Measurements from ENCODE around the gene SLC7A10.
"Not testable (repeated sequence)": the region's sequence is repeated elsewhere in the genome, so short reads cannot be mapped to it uniquely, and the experiment has no call there.

Gene SLC7A10

GRCh38 chr19:33239223-33239975 is 13.7 kb upstream of the SLC7A10 start:
- DNase-seq (ENCODE audit: low read depth in 1 of 2, low spot score in 1 of 2), result no peak

- no peak for DNase-seq (ENCODE audit: low read depth in 1 of 2, low spot score in 1 of 2)
Measured at GRCh38 chr19:33238481-33239149, 13.0 kb upstream of the SLC7A10 start.

DNA sequence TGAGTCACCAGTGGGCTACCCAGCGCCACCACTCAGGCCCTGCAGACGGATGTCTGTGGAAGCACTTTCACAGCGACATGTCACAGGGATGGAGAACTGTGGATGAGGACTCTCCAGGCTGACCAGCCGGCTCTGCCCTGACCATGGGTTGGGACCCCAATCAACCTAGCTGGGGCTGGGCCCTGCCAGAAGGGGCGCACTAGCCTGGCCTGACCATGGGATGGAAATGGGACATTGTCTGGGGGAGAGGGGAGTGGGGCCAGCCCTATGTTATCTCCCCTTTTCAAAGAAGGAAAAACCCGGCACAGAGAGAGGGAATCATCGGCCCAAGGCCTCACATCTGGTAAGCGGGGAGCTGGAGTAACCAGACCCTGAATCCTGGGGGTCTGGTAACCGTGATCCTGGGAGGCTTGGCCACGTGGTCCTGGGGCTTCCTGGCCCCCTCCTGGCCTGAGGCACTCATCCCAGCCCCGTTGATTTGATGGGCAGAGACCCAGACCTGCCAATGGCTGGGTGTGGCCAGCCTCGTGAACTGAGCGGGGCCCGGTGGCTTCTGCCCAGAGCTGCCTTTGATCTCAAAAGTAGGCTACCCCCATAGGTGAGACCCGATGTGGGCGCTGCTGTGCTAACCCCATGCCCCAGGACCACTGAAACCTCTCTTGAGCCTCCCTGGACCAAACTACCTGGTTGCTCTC is 11.2 kb upstream of the SLC7A10 start:
- DNase-seq (ENCODE audit: low read depth in 1 of 2, low spot score in 1 of 2), result no peak

DNA sequence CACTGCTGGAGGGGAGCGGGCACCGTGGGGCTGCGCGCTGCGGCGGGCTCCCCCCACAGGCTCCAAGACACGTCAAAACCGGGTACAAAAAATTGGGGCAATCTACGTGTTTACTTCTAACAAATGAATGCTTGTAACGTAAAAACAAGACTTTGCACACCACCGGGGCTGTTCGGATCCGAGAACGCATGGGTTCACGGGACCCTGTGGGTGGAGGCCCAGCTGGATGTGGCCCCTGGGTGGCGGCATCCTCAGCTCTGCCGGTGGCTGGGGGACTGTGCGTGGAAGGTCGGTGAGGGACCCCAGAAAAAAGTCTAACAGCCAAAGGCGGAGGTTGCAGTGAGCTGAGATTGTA is 10.3 kb upstream of the SLC7A10 start:
- DNase-seq (ENCODE audit: low read depth in 1 of 2, low spot score in 1 of 2), result no peak

DNA sequence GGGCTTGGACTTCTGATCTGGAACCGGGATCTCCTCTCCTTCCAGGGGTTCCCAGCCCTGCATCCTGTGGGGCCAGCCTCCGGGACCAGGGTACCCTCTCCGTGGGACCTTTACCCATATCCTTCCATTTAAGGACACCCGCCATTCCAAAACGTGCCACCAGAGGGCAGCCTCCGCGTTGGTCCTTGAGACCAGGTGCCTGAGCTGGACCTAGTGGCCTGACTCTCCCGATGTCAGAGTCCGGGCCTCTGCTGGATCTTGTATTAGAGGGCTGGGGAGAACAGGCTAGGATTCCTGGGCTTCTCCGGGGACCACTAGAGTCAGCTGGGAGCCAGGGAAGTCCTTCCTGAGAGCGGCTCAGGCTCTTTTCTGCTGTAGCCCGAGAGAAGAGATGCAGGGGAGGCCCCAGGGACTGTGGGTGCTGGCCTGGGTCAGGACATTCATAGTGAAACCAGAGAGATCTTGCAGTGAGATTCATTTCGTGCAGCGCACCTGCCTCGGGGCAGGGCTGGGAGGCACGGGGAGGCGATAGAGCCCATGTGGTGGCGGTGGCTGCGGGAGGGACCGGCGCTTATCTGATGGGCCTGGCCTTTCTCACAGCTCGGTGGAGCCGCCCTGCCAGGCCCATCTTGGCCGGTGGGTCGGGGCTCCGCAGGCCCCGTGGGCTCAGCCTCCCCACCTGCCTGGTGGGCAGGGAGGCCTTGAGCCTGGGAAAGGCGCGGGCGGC is 9.8 kb upstream of the SLC7A10 start:
- peak; percentile 73 to 75 for DNase-seq (ENCODE audit: low read depth in 1 of 2, low spot score in 1 of 2)

DNA sequence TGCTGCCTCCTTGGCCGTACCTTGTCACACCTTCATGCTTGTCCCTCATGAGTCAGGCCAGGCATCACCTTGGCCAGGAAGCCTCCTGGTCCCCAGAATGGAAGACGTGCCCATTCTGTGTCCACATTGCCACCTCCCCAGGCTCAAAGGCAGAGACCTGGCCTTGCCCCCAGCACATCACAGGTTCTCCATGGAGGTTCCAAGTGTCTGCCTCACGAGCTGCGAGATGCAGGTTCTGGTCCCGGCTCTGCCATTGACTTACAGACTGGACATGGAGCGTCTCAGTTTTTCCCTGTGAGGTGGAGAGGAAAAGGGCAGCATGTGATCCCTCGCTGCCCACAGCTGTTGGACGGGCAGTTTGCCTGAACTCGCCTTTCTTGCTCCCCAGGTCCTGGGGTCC is 9.1 kb upstream of the SLC7A10 start:
- DNase-seq (ENCODE audit: low read depth in 1 of 2, low spot score in 1 of 2), result no peak

DNA sequence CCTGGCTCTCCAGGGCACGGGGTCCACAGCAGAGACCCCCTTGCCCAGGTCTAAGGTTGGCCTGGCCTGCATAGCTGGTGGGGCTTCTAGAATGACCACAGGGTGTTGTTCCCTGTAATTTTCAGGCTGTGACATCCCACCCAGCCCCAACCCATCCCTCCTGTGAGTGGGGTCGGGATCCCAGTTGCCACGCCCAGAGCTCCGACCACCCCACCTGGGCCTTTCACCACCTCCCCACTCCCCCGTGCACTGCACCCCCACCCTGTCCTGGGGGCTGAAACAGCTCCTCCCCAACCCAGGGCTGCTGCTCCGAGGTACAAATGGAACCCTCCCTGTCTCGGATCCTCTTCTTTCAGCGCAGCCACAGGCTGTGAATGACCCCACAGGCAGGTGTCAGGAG is 8.4 kb upstream of the SLC7A10 start:
- no peak for DNase-seq (ENCODE audit: low read depth in 1 of 2, low spot score in 1 of 2)

DNA sequence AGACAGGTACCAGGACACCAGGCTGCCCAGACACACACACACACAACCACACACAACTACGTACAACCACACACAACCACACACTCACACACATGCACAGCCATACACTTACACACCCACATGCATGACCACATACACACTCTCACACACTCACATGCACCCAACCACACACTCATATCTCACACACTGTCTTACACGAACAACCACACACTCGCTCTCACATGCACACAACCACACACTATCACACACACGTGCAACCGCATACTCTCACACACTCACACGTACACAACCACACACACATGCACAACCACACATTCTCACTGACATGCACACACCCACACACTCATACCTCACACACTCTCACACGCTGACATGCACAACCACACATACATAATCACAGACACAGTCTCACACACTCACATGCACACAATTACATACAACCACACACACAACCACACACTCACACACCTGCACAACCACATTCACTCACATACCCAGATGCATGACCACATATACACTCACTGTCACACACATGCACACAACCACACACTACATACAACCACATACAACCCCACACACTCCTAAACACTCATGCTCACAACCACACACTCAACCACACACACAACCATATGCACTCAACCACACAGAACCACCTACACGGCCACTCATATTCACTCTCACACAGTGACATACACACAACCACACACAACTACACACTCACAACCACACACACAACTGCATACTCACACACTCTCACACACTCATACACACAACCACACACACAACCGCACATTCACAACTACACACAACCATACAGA is 7.6 kb upstream of the SLC7A10 start:
- no peak for DNase-seq (ENCODE audit: low read depth in 1 of 2, low spot score in 1 of 2)

DNA sequence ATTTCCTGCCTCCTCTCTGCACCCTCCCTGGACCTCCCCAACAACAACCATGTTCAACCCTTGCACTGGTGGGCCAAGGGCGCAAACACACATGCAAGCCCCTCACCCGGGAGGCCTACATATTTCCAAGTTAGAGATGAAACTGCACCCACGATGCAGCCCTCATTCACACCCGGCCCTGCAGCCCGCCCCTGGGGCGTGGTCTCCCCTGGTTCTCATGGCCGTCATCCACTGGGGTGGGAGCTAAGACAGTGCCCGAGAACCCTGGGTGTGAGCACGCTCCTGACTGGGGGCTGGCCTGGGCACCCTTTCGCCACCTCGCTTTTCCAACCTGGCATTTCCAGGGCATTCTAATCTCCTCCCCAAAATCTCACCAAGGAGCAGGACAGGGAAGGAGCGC is 7.0 kb upstream of the SLC7A10 start:
- DNase-seq (ENCODE audit: low read depth in 1 of 2, low spot score in 1 of 2), result no peak

- DNase-seq (ENCODE audit: low read depth in 1 of 2, low spot score in 1 of 2), result no peak
Measured at GRCh38 chr19:33231511-33231910, 5.9 kb upstream of the SLC7A10 start.

DNA sequence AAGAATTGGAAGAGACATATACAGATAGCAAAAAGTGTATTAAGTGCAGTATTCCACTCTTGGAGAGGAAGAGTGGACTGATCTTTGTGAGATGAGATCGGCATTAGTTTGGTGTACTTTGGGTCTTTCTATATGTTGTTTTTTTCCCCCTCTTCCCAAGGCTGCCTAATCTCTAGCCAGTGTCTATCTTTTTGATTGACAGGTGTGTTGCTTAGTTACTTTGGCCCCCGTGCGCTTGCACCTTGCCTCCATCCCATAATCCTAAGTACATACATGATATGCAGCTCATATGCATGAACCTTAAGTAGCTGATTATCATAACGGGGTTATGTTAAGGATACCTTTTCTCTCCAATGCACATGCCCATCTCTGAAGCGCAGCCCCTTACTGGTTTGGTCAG is 4.3 kb upstream of the SLC7A10 start:
- DNase-seq (ENCODE audit: low read depth in 1 of 2, low spot score in 1 of 2), result no peak

DNA sequence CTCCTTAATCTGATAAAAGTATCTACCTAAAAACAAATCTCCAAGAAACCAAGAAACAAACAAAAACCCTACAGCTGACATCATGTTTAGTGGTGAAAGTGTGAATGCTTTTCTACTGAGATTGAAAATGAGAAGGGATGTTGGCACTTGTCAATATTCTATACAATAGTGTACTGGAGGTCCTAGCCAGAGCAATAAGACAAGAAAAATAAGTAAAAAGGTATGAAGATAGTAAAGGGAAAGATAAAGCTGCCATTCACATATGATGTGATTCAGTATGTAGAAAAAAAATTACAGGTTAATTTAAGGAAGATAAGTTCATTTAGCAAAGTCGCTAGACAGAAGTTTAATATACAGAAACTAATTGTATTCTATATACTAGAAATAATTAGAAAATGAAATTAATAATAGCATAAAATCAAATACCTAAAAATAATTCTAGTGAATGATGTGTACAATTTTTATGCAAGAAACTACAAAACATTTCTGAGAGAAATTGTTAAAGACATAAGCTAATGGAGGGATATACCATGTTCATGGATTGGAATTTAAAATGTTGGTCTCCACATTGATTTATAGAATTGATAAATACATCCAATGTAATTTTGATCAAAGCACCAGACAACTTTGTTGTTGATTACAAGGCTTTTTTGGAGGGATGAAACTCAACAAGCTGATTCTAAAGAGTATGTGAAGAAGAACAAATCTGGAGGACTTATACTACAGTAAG is 2.4 kb upstream of the SLC7A10 start:
- no peak for DNase-seq (ENCODE audit: low read depth in 1 of 2, low spot score in 1 of 2)

GRCh38 chr19:33227242-33227650 is 1.6 kb upstream of the SLC7A10 start:
- no peak for DNase-seq (ENCODE audit: low read depth in 1 of 2, low spot score in 1 of 2)

GRCh38 chr19:33226550-33227241 is 1.0 kb upstream of the SLC7A10 start:
- DNase-seq (ENCODE audit: low read depth in 1 of 2, low spot score in 1 of 2), result no peak

GRCh38 chr19:33224694-33225457 is 774 bp downstream of the SLC7A10 start:
- no peak for DNase-seq (ENCODE audit: low read depth in 1 of 2, low spot score in 1 of 2)

DNA sequence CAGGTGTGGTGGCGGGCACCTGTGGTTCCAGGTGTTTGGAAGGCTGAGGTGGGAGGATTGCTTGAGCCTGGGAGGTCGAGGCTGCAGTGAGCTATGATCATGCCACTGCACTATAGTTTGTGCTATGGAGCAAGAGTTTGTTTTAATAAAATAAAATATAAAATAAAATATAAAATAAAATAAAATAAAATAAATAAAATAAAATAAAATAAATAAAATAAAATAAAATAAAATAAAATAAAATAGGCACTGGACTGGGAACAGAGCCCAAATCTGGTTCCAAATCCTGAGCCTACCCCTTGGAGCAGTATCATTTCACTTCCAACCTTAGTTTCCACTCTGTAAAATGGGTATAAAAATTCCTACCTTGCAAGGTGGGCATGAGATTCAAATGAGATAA is 3.4 kb downstream of the SLC7A10 start:
- not testable (repeated sequence) for DNase-seq (ENCODE audit: low read depth in 1 of 2, low spot score in 1 of 2)

DNA sequence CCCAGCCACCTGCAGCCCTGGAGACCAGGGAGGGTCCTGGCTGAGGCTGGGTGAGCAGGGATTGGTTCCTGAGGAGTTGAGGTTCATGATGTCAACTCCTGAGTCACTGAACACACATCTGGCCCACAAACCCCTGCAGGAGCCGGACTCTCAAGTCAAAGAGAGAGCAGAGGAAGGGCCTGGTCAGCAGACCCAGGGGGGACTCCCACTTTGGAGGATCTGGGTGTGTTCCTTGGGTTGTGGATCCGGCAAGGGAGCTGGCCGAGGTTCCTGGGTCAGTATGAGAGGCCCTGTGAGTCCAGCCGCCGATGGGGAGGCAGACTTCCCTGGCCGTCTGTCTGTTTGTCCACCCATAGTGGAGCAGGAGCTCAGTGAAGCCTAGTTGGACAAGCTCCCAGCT is 4.0 kb downstream of the SLC7A10 start:
- no peak for DNase-seq (ENCODE audit: low read depth in 1 of 2, low spot score in 1 of 2)

DNA sequence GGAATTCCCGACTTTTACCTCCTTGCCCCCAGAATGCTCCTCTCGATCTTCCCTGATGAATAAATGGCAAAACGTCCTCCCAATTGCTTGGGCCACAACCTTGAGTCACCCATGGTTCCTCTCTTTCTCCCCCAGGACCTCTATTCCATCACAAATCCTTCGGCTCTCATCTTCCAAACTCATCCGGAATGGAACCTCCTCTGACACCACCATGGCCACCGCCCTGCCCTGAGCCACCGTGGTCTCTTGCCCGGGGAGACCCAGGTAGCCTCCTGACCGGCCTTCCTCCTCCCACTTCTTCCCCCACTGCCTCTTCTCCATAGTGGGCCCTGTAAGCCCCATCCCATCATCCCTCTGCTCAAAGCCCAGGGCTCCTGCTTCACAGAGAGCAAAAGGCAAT is 4.9 kb downstream of the SLC7A10 start:
- DNase-seq (ENCODE audit: low read depth in 1 of 2, low spot score in 1 of 2), result no peak

- no peak for DNase-seq (ENCODE audit: low read depth in 1 of 2, low spot score in 1 of 2)
Measured at GRCh38 chr19:33220115-33220514, 5.5 kb downstream of the SLC7A10 start.
